SK-N-SH treated with all-trans-retinoic acid at 6 μM for 48 hours (cell line): ENCODE results near the gene SMYD2.

Experiments used
- ARNTL ChIP-seq: fragments of 450-650 bp; formaldehyde crosslinking; IDR thresholded peaks from 2 replicates; pipeline ENCODE4 v1.5.0; 2020; ENCODE audit warnings: low read depth, mild to moderate bottlenecking, moderate library complexity, borderline replicate concordance
- GLIS3 ChIP-seq: fragments of 250-450 bp; sonication (Bioruptor Pico); IDR thresholded peaks from 2 replicates; pipeline ENCODE4 v1.5.0; 2020; ENCODE audit warnings: mild to moderate bottlenecking, moderate library complexity
- PATZ1 ChIP-seq: fragments of 250-450 bp; sonication (Bioruptor Pico); IDR thresholded peaks from 2 replicates; pipeline ENCODE4 v1.8.0; 2020; ENCODE audit warnings: mild to moderate bottlenecking, moderate library complexity, borderline replicate concordance
- POU6F1 ChIP-seq: fragments of 250-450 bp; sonication (Bioruptor Pico); IDR thresholded peaks from 2 replicates; pipeline ENCODE4 v1.8.0; 2021; ENCODE audit warnings: low read depth, mild to moderate bottlenecking, moderate library complexity, borderline replicate concordance
- SNAI2 ChIP-seq: fragments of 250-450 bp; sonication (Bioruptor Pico); IDR thresholded peaks from 2 replicates; pipeline ENCODE4 v1.5.0; 2020; ENCODE audit warnings: mild to moderate bottlenecking, moderate library complexity
- ZFP3 ChIP-seq: fragments of 250-450 bp; sonication (Bioruptor Pico); IDR thresholded peaks from 2 replicates; pipeline ENCODE4 v1.5.0; 2020; ENCODE audit warnings: mild to moderate bottlenecking, moderate library complexity
- ZNF8 ChIP-seq: fragments of 450-650 bp; formaldehyde crosslinking; IDR thresholded peaks from 2 replicates; pipeline ENCODE4 v1.5.0; 2020; ENCODE audit warnings: mild to moderate bottlenecking, moderate library complexity

GRCh38 chr1:214289574-214290272, 8.8 kb downstream of the SMYD2 start:
- TF ChIP-seq SNAI2 (CRISPR knock-in tag) (no peak), ARNTL (CRISPR knock-in tag) (no peak), POU6F1 (CRISPR knock-in tag) (no peak), PATZ1 (no peak), GLIS3 (CRISPR knock-in tag) (no peak), ZNF8 (CRISPR knock-in tag) (no peak), ZFP3 (CRISPR knock-in tag) (no peak)
